Activated CD4-positive, CD25-positive, alpha-beta regulatory T cell treated with anti-CD3 and anti-CD28 coated beads, Interleukin-2, amount 50 U/mL, for 16 hours (primary cell): Measurements from ENCODE around the gene IFT122.
"Not testable (repeated sequence)": the region's sequence is repeated elsewhere in the genome, so short reads cannot be mapped to it uniquely, and the experiment has no call there.

Experiments used
- DNase-seq: peaks from one replicate; pipeline ENCODE4 v3.0.0-alpha.2; 2020; ENCODE audit warnings: low read depth, low spot score

The IFT122 gene

DNA sequence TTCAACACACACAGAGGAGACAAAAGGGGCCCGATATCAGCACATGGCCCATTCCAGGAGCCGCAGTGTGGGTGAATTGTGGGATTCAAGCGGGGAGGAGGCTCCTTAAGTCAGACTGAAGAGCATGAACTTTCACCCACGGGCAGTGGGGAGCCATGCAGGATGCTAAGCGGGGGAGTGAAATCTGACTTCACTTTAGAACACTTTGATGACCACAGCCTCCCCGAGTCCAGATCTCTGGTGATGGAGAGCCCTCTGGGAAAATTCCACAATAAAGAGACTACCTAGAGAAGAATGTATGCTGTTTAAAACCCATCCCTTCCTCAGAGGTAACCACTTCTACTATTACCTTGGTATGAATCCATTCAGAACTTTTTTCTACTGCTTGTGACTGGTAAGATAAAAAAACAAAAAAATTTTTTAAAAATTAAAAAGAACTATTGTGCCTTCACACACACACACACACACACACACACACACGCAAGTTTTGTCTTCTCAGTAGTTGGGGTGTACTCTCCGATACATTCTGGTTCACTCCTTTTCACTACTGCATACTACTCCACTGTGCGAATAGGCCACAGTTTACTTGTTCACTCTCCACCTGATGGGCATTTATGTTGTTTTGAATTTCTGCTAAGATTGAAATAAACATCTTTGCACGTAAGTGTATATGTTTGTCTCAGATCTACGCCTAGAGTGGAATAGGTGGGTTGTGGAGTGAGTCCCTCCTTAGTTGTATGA lies 100.9 kb downstream of the IFT122 start:
- no peak for DNase-seq

DNA sequence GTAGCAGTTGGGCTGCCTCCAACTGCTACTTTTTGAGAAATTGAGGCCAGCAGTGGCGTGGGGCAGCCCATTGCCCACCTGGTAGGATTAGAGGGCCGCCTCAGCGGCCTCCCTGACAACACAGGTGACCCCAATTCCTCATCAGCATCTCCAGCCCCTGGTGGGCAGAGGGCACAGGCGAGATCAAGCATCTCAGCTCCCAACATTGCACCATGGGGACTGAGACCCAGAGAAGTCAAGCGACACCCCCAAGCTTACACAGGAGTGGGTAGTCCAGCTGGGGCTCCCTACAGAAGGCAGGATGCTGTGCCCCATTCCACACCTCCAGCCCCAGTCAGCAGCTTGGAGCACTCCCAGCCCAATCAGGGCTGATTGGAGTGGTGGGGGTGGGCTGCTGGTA lies 102.7 kb downstream of the IFT122 start:
- no peak for DNase-seq

DNA sequence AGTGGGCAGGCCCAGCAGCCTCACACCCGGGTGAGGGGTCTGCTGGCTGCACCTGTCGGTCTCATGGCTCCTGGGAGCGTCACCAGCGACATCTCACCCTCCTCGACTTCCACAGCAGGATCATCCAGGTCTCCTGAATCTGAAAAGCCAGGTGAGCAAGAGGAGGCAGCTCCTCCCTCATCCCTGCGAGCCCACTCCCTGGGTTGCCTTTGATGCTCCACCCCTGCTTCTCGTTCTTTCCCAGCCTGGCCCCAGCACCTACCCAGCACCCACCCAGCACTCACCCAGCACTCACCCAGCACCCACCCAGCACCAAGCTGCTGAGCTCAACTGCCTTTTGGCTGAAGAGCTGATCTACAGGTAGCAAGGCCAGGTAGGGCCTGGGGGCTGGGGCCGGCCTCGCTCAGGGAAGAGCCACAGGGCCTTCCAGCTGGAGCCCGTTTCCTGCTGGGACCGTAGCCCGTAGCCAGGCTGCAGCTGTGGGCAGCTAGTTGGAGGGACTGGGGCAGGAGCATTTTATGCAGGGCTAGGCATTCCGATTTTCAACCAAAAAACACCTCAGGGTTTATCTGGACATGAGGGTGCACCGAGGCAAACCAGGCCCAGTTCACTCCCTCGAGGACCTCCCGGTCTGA lies 103.2 kb downstream of the IFT122 start, which contains the start of gene H1-8:
Gene H1-8 (plus strand): TSS at position 20 of the 635 bp plus-strand sequence. CDS start 44 bp downstream, at position 64.
- no peak for DNase-seq

DNA sequence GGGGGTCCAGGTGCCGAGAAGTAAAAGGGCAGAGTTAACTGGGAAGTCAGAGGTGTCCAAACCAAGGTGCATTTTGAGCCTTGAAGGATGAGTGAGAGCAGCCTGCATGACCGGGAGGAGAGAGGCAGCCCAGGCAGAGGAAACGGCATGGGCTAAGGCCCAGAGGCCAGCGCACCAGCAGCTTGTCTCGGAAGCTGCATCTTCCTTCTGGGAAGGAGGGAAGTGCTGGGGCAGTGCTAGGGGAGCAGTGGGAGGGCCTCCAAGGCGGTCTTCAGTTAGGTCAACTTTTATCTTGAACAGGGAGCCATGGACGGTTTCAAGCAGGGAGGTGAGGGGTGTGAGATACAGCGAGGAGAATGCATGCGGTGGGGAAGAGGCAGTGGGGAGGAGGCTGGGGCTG lies 104.0 kb downstream of the IFT122 start:
- no peak for DNase-seq

DNA sequence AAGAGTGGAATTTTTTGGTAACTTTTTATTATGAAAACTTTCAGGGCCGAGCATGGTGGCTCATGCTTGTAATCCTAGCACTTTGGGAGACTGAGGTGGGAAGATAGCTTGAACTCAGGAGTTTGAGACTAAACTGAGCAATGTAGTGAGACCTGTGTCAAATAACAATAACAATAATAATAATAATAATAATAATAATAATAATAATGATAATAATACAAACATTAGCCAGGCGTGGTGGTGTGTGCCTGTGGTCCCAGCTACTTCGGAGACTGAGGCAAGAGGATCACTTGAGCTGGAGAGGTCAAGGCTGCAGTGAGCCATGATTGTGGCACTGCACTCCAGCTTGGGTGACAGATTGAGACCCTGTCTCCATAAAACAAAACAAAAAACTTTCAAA lies 105.9 kb downstream of the IFT122 start:
- not testable (repeated sequence) for DNase-seq

DNA sequence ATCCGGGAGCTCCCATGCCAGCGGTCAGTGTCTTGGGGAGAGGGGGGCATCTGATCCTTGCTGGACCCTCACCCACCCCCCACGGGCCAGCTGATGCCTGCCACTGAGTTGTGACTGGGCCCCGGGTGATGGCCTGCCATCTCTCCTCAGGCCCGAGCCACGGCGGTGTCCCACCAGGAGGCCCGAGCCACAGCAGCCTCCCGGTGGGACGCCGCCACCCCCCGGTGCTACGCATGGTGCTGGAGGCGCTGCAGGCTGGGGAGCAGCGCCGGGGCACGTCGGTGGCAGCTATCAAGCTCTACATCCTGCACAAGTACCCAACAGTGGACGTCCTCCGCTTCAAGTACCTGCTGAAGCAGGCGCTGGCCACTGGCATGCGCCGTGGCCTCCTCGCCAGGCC lies 107.2 kb downstream of the IFT122 start:
- DNase-seq: no peak

DNA sequence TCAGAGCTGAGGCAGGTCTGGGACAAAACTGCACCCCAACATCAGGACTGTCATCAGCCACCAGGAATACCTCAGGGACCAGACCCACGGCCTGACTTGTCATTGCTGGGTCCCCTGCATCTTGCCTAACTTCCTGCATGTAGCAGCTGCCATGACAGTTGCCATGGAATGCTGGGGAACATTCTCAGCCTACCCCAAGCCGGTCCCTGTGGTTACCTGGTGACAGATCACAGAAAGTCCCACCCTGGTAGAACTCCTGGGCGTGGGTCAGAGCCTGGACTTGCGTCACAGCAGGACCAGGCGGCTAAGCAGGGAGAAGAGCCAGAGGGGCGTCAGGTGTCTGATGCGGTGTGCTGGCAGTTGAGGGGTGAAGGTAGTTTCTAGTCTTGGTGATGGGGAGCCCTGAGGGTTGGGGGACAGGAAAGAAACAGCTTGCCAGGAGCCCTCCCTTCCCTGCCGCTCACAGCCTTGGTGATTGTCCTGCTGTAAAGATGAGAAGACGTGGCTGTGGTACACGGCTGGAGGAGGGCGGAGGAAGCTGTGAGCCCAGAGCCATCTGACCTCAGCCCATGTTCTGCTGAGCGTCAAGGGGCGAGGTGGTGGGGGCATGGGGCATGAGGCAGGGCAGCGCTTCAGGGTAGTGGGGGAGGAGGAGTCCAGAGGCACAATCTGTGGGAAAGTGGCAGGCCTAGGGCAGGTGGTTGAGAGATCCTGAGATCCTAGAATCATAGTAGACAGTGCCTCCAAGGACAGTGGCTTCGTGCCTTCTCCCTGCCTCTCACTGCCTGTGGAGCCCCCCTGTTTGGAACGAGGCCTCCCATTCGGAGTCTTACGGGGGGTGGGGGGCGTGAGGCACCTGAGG lies 108.3 kb downstream of the IFT122 start:
- no peak for DNase-seq

DNA sequence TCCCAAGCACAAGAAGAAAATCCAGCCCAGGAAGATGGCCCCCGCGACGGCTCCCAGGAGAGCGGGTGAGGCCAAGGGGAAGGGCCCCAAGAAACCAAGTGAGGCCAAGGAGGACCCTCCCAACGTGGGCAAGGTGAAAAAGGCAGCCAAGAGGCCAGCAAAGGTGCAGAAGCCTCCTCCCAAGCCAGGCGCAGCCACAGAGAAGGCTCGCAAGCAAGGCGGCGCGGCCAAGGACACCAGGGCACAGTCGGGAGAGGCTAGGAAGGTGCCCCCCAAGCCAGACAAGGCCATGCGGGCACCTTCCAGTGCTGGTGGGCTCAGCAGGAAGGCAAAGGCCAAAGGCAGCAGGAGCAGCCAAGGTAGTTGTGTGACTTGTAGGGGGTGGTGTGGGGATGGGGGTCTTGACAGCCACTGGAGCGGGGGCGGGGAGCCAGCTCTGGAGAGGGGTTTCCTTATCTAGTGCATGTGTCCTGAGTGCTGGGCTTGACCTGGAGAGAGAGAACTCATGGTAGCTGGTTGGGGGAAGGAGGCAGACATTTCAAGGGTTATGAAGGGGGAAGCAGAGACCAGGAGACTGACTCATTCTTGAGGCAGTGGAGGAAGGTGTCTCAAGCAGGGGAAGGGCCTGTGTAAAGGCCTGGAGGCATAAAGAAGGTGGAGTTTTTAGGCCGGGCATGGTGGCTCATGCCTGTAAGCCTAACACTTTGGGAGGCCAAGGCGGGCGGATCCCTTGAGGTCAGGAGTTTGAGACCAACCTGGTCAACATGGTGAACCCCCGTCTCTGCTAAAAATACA lies 109.2 kb downstream of the IFT122 start:
- DNase-seq: no peak

DNA sequence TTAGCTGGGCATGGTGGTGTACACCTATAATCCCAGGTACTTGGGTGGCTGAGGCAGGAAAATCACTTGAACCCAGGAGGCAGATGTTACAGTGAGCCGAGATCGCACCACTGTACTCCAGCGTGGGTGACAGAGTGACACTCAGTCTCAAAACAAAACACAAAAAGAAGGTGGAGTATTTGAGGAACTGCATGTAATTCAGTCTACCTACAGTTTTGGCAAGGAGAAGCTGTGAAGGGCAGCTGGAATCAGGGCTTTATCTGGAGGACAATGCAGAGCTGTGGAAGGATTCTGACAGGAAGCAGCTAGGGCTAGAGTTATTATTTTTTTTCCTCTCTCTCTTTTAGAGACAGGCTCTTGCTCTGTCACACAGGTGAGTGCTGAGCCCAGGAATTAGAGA lies 109.8 kb downstream of the IFT122 start:
- DNase-seq: no peak

DNA sequence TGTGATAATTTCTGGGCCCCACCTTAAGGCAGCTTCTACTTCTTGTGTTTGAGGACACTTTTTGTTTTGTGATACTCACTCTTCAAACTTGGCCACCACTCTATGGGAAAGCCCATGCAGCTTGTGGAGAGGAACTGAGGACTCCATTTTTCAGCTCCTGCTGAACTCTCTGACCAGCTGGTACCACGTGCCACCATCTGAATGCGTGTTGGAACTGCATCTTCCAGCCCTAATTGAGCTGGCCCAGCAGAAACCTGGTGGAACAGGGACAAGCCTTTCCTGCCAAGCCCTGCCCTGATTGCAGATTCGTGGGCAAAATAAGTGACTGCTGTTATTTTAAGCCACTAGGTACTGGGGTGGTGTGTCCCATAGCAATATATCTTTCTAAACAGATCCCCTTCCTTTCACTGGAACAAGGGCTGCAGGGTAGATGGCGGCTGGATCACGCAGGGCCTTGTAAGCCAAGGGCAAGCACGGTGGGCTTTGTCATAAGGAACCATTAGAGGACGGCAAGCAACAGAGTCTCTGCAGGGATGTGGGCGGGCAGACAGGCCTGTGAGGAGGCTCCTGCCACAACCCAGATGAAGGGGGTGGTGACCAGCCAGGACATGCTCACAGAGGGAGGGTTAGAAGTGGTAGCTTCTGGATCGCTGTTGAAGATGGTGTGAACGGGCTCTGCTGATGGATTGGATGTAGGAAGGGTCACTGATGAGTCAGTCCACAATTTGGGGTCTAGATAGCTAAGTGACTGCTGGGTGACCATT lies 112.4 kb downstream of the IFT122 start:
- no peak for DNase-seq

DNA sequence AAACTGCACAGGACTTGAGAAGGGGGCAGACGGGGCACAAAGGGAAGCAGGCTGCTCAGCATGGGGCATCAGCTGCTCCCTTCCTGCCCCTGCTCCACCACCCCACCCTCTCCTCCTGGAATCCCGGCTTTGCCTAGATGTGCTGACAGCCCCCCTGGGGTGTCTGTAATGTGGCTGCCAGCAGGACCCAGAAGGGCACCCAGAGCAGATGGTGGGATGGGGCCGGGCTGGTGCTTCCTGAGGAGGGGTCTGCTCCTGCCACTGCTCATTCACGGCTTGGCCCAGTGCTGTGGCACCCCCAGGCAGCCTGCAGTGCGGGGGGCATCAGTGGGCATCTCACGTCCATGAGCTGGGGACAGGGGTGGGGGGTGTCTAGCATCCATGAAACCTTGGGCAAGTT lies 113.1 kb downstream of the IFT122 start:
- DNase-seq: no peak

DNA sequence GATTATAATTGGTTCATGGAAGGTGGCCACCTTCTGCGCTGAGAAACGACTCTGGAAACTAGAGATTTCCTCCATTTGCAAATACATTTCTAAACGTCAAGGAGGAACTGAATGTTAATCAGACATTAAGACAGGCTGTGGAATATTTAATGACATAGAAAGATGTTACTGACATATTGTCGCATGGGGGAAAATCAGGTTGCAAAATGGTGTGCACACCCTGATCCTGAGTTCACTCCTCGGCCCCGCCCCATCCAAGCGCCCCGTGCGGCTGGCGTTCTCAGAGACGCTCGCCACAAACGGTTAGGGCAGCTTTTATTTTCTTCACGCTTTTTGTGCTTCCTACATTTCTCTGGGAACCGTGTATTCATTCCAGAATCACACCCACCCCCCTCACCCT lies 113.7 kb downstream of the IFT122 start:
- DNase-seq: no peak

DNA sequence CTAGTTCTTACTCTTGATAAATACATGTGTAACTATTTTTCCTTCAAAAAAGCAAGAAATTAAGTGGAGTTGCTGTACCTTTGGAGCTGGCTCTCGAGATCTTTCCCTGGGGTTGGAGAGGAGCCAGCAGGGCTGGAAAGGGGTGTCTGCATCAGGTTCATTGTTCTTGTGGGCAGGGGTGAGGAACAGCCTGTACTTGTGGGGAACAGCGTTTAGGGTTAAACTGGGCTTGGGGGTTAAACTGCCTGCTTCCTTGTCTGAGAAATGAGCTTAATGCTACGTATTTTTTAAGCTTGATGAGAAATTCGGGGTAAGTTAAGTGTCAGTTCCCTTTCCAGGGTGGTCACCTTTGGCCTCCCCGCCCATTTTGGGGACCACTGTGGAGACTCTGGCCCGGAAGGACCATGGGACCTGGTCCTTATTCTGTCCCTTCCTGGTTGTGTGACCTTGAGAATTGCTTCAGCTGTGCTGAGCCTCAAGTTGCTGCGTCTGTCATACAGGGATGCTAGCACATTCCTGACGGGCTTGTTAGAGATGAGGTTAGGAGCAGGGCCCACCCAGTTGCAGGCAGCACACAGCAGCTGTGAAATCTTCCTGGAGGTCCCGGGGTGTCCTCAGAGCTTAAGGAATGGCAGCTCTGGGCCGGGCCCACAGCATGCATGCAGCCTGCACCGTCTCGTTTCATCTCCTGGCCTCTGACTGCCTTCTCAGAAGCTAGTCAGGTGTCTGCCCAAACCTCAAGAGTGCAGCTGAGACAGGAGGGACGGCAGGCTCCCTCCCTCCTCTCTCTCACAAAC lies 114.5 kb downstream of the IFT122 start:
- no peak for DNase-seq

DNA sequence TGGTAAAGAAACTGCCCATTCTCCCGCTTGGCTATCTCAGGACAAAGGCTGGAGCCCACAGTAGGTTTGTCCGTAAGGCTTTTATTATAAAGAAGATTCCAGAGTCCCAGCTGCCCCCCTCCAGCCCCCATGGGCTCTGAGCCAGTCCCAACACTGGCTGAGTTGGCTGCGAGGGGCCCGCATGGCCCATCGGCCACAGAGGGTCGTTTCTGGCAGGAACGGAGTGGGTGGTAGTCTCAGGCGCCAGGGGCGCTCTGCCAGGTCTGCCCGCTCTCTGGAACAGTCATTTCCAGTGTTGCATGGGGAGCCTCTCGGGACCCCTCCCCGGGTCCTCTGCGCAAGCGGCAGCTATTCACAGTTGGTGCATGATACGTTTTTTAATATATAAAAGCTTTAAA lies 115.1 kb downstream of the IFT122 start:
- no peak for DNase-seq

DNA sequence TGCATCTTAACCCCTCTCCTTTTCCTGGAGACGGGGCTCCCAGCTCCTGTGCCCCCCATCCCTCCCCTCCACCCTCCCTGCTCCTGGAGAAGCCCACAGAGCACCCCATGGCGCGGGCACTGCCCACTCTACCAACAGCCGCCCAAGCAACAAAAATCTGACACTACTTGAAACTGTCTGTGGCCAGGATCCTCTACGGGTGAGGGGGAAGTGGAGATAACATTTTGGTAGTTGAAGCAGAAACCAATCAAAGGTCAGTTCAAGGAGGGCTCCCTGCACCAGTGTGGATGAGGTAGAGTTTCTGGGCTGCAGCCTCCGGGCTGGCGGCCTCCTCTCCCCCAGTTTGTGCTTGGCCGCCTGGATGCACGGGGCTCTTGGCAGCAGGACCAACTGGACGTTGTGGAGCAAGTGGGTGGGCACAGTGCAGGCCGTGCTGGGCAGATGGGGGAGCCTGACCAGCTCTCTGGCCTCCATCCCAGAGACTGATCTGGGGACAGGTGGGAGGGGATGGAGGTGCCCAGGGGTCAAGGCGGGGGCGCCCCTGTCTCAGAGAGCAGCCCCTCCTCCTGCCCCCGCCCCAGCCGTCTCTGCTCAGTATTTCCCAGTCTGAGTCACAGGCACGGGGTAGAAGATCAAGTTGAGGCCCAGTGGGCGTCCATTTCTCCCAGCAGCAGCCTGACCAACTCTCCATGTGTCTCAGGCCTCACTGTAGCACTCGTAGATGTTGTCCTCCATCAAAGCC lies 115.8 kb downstream of the IFT122 start:
- no peak for DNase-seq

DNA sequence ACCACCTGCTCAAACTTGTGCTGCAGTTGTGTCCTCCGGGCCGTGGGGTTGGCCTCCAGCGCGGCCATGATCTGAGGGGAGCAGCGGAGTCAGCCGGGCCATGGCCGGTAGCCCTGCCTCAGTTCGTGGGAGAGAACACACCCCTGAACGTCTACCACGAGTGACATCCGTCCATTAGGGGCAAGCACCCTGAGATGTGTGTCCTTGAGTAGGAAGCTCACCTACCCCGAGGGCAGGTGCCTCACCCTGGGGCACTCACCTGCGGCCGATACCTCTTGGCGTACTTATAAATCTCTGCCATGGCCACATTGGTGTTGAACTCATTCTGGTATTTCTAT lies 116.3 kb downstream of the IFT122 start:
- no peak for DNase-seq

DNA sequence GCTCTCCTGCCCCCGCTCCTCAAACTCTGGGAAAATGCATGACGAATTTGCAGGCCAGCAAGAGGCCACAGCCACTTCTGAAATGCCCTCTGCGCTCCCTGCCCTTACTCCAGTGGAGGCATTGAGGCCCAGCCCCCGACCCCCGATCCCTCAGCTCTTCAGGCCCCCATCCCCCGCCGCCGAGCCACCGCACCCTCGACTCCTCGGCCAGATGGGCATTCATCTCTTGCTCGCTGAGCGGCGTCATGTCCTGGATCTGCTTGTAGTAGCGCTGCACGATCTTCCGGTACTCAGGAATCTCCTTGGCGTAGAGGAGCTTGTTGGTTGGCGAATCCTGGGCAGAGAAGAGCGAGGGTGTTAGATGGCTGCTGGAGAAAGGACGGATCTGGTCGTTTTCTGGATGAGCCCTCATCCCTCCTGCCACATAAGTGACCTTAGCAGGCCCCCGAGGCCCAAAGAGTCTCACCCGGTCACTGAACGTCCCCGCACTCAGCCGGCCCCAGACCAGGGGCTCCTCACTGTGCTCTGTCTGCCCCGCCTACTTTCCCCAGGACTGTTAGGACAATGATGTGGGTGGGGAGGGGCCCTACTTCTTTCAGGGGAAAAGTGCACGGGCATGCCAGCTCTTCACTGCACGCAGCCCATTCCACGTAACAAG lies 117.0 kb downstream of the IFT122 start:
- no peak for DNase-seq

DNA sequence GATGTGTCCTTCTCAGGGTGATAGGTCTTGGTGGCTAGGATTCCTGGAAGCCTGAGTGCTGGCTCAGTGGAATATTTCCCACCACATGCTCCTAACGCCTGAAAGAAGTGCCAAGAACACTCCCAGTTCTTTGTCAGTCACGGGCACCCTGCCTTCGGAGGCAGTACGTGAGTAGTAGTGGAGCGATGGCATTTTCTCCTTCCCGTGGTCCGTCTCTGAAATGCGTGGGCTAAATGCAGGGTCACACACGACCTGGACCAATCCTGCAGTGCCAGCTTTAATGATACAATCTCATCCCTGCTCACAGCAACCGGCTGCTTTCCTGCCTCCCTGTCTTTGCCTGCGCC lies 117.5 kb downstream of the IFT122 start:
- DNase-seq: no peak
